ENCODE data around the gene CDC5L. TPM values are rescaled to one million over a fixed set of nuclear protein-coding genes. Genes with fewer than 3 reads are reported as not detected.

CDC5L gene
- total and polyA plus RNA-seq, 7 experiments from 2014 or later = 14.5 to 25.4 (median 20.8) TPM

DNA sequence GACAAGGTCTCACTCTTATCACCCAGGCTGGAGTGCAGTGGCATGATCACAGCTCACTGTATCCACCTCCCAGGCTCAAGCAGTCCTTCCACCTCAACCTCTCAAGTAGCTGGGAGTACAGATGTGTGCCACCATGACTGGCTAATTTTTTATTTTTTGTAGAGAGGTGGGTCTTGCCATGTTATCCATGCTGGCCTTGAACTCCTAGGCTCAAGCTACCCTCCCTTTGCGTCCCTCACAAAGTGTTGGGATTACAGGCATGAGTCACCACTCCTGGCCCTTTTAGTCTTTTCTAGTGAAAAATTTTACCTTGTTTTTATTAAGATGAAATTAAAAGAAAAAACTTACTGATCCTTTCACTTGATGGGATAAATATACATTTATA, 17.2 kb downstream of the CDC5L start:
- CTCF ChIA-PET = no interaction called here
- peaks cover 29 to 79% (median 59%) of the 10 kb centered on the region in 5 donors for H3K36me3 Mint-ChIP-seq
- peaks cover 0 to 2% (median 0%) of the 10 kb centered on the region in 11 donors for H3K9me3 Mint-ChIP-seq
- no peaks in the 10 kb centered on the region for H3K4me1 ChIP-seq (ENCODE audit: control insufficient read depth in 2 of 2, insufficient read depth in 2 of 2, low read length in 2 of 2)
- H3K27me3 Mint-ChIP-seq = no peaks in the 10 kb centered on the region
- H3K27ac ChIP-seq (ENCODE audit: low read depth, low read length) = no peak overlapping the region
- ATAC-seq = no peak
- peaks cover 8 to 70% (median 22%) of the 10 kb centered on the region in 3 experiments for H3K36me3 ChIP-seq (ENCODE audit: control insufficient read depth in 2 of 3, insufficient read depth in 3 of 3, low read length in 3 of 3)
- POLR2A ChIA-PET = no interaction called here
- H3K9me3 ChIP-seq (ENCODE audit: control insufficient read depth in 2 of 3, low read length in 3 of 3) = no peaks in the 10 kb centered on the region
- DNase-seq = no peak
- intact Hi-C loops (cut with micrococcal nuclease) = no loop called here
- H3K27me3 ChIP-seq (ENCODE audit: control insufficient read depth in 2 of 2, insufficient read depth in 2 of 2, low read length in 2 of 2) = no peaks in the 10 kb centered on the region
- H3K4me3 ChIP-seq (ENCODE audit: low read length) = no peak overlapping the region
- H3K4me3 Mint-ChIP-seq = no peak overlapping the region
- peak overlapping the region in 1 of 9 donors; percentile 10 for H3K27ac Mint-ChIP-seq
- peaks cover 20 to 52% (median 41%) of the 10 kb centered on the region in 7 donors for H3K4me1 Mint-ChIP-seq

DNA sequence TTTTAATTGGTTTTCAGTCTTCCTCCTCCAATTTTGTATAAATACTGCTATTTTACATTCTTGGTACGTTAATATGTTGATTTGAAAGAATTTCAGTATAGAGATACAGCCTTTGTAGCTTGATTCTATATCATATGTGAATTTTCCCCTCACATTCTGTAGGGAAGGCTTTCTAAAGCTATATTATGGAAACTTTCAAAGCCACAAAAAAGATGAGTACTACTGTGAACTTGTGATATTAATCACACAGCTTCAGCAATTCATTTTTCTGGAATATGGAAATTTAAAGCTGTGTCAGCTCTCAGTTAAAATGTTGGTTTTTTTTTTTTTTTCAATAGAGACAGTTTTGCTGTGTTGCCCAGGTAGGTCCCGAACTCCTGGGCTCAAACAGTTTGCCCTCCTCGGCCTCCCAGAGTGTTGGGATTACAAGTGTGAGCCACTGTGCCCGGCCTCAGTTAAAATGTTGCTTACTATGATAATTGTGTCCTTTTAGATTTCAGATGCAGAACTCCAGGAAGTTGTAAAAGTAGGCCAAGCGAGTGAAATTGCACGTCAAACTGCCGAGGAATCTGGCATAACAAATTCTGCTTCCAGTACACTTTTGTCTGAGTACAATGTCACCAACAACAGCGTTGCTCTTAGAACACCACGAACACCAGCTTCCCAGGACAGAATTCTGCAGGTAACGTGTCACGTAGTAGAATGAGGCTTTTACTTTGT, 20.6 kb downstream of the CDC5L start:
- peaks cover 24 to 89% (median 66%) of the 10 kb centered on the region in 5 donors for H3K36me3 Mint-ChIP-seq
- no peak overlapping the region for H3K27ac ChIP-seq (ENCODE audit: low read depth, low read length)
- POLR2A ChIA-PET = no interaction called here
- H3K27me3 Mint-ChIP-seq = no peaks in the 10 kb centered on the region
- H3K4me1 Mint-ChIP-seq = peaks cover 19 to 59% (median 37%) of the 10 kb centered on the region in 7 donors
- H3K27me3 ChIP-seq (ENCODE audit: control insufficient read depth in 2 of 2, insufficient read depth in 2 of 2, low read length in 2 of 2) = no peaks in the 10 kb centered on the region
- ATAC-seq (no peak), DNase-seq (no peak)
- intact Hi-C loops (cut with micrococcal nuclease) = no loop called here
- no peak overlapping the region for H3K27ac Mint-ChIP-seq
- H3K9me3 Mint-ChIP-seq = peaks cover 0 to 6% (median 0%) of the 10 kb centered on the region in 11 donors
- no peaks in the 10 kb centered on the region for H3K9me3 ChIP-seq (ENCODE audit: control insufficient read depth in 2 of 3, low read length in 3 of 3)
- H3K4me1 ChIP-seq (ENCODE audit: control insufficient read depth in 2 of 2, insufficient read depth in 2 of 2, low read length in 2 of 2) = no peaks in the 10 kb centered on the region
- H3K36me3 ChIP-seq (ENCODE audit: control insufficient read depth in 2 of 3, insufficient read depth in 3 of 3, low read length in 3 of 3) = peaks cover 11 to 77% (median 30%) of the 10 kb centered on the region in 3 experiments
- no peak overlapping the region for H3K4me3 ChIP-seq (ENCODE audit: low read length)
- CTCF ChIA-PET = no interaction called here
- no peak overlapping the region for H3K4me3 Mint-ChIP-seq

DNA sequence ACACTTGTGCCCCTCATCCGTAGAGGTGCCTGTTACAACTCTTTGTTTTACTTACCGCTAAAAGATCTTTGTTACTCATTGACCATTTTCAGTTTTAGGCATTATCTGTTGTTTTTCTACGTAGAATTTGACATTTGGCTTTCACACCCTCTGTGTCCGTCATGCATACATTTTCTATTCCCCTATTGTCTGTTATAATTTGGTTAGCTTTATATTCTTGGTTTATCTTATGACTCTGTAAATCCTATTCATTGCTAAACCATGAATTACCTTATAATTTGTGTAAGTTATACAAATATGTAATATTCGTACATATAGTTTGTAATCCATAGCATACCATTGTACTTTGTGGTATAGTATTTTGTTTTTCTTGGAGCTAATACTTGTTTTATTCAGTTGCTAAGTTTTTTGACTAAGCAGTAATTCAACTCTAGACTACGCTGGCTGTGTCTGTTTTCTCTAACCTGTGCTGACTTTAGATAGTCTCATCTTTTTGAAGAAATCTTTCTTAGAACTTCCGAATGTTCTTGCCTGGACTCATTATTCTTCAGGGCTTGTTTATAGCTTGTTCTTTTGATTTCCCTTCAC, 21.8 kb downstream of the CDC5L start:
- Histone ChIP-seq H3K4me1 (ENCODE audit: control insufficient read depth in 2 of 2, insufficient read depth in 2 of 2, low read length in 2 of 2) (no peaks in the 10 kb centered on the region), H3K27me3 (ENCODE audit: control insufficient read depth in 2 of 2, insufficient read depth in 2 of 2, low read length in 2 of 2) (no peaks in the 10 kb centered on the region), H3K4me3 (ENCODE audit: low read length) (no peak overlapping the region), H3K36me3 (ENCODE audit: control insufficient read depth in 2 of 3, insufficient read depth in 3 of 3, low read length in 3 of 3) (peaks cover 8 to 85% (median 30%) of the 10 kb centered on the region in 3 experiments), H3K27ac (ENCODE audit: low read depth, low read length) (no peak overlapping the region), H3K9me3 (ENCODE audit: control insufficient read depth in 2 of 3, low read length in 3 of 3) (no peaks in the 10 kb centered on the region)
- DNase-seq (no peak), ATAC-seq (no peak)
- Mint-ChIP-seq H3K9me3 (peaks cover 0 to 6% (median 0%) of the 10 kb centered on the region in 11 donors), H3K27ac (no peak overlapping the region), H3K36me3 (peaks cover 18 to 89% (median 65%) of the 10 kb centered on the region in 5 donors), H3K4me1 (peaks cover 14 to 56% (median 36%) of the 10 kb centered on the region in 7 donors), H3K4me3 (no peak overlapping the region), H3K27me3 (no peaks in the 10 kb centered on the region)
- intact Hi-C loops (cut with micrococcal nuclease) = no loop called here
- ChIA-PET CTCF (interaction anchor here (0.7 kb wide), 1 partner anchor 941 kb away, joined by 4 read pairs; no protein-coding TSS in a partner anchor), POLR2A (interaction anchor here (1.1 kb wide), 1 partner anchor 10 kb away, joined by 3 read pairs; no protein-coding TSS in a partner anchor)

DNA sequence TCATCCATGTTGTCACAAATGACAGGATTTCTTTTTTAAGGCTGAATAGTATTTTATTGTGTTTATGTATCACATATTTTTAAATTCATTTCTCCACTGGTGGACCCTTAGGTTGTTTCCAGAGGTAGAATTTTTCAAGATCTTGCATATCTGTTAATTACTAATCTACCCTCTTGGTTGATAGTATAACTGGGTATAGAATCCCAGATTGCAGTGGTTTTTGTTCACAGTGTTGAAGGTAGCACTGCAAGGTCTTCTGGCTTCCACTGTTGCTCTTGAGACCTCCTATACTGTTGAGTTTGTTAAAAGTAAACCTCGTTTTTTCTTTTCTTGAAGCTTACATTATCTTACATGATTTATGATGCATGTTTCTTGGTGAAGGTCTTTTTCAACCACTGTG, 22.9 kb downstream of the CDC5L start:
- peaks cover 3 to 83% (median 30%) of the 10 kb centered on the region in 3 experiments for H3K36me3 ChIP-seq (ENCODE audit: control insufficient read depth in 2 of 3, insufficient read depth in 3 of 3, low read length in 3 of 3)
- Mint-ChIP-seq H3K36me3 (peaks cover 18 to 93% (median 68%) of the 10 kb centered on the region in 5 donors), H3K27ac (peak overlapping the region in 1 of 9 donors; percentile 3), H3K27me3 (no peaks in the 10 kb centered on the region), H3K4me1 (peaks cover 23 to 61% (median 46%) of the 10 kb centered on the region in 7 donors), H3K4me3 (no peak overlapping the region), H3K9me3 (peaks cover 0 to 6% (median 0%) of the 10 kb centered on the region in 11 donors)
- intact Hi-C loops (cut with micrococcal nuclease) = no loop called here
- no peaks in the 10 kb centered on the region for H3K27me3 ChIP-seq (ENCODE audit: control insufficient read depth in 2 of 2, insufficient read depth in 2 of 2, low read length in 2 of 2)
- H3K4me3 ChIP-seq (ENCODE audit: low read length) = no peak overlapping the region
- CTCF ChIA-PET = no interaction called here
- DNase-seq = no peak
- no peak for ATAC-seq
- no peak overlapping the region for H3K27ac ChIP-seq (ENCODE audit: low read depth, low read length)
- POLR2A ChIA-PET = no interaction called here
- H3K9me3 ChIP-seq (ENCODE audit: control insufficient read depth in 2 of 3, low read length in 3 of 3) = no peaks in the 10 kb centered on the region
- peaks cover 0 to 3% of the 10 kb centered on the region in 2 donors for H3K4me1 ChIP-seq (ENCODE audit: control insufficient read depth in 2 of 2, insufficient read depth in 2 of 2, low read length in 2 of 2)

DNA sequence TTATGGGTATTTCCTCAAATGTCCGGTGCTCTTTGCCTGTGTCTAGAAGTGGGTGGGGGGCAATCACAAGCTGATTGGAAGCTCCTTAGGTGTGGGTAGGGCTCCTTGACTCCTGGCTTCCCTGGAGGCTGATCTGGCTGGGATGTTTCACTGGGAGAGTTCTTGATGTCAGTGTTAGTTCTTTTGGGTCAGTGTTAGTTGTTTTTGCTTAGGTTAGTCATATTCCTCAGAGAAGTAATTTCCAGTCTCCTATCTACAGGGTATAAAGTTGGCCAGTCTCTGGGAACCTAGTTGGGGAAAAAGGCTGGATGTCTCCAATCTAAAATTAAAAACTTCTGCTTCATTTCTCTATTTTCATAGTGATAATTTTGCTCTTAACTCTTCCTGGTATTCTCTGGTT, 23.6 kb downstream of the CDC5L start:
- CTCF ChIA-PET = no interaction called here
- peak overlapping the region in 1 of 10 donors; percentile 2 for H3K4me3 Mint-ChIP-seq

DNA sequence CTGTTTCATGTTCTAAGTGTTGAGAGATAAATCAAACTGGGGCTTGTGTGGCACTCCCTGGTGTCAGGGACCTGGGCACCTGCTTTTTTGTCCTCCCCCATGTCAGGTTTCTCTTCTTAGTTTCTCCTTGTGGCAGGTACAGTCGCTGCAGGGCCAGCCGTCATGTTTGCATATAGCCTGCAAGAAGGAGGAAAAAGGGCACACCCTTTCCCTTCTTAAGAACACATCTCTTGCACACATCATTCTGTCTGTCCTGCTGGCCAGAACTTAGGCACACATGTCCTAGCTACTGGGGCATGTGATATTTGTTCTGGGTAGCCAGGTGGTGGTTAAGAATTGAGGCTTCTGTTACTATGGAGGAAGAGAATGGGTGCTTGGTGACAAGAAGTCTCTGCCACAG, 27.9 kb downstream of the CDC5L start:
- Histone ChIP-seq H3K4me1 (ENCODE audit: control insufficient read depth in 2 of 2, insufficient read depth in 2 of 2, low read length in 2 of 2) (peaks cover 0 to 7% of the 10 kb centered on the region in 2 donors), H3K9me3 (ENCODE audit: control insufficient read depth in 2 of 3, low read length in 3 of 3) (no peaks in the 10 kb centered on the region), H3K36me3 (ENCODE audit: control insufficient read depth in 2 of 3, insufficient read depth in 3 of 3, low read length in 3 of 3) (peaks cover 22 to 71% (median 26%) of the 10 kb centered on the region in 3 experiments), H3K27me3 (ENCODE audit: control insufficient read depth in 2 of 2, insufficient read depth in 2 of 2, low read length in 2 of 2) (peaks cover 0 to 2% of the 10 kb centered on the region in 2 donors), H3K27ac (ENCODE audit: low read depth, low read length) (no peak overlapping the region), H3K4me3 (ENCODE audit: low read length) (no peak overlapping the region)
- intact Hi-C loops (cut with micrococcal nuclease) = no loop called here
- H3K9me3 Mint-ChIP-seq = peaks cover 0 to 4% (median 0%) of the 10 kb centered on the region in 11 donors
- no peak for DNase-seq
- no peaks in the 10 kb centered on the region for H3K27me3 Mint-ChIP-seq
- H3K27ac Mint-ChIP-seq = peak overlapping the region in 3 of 9 donors; percentile 5 to 38 (median 6)
- ATAC-seq = peak; percentile 27
- H3K4me3 Mint-ChIP-seq = peak overlapping the region in 1 of 10 donors; percentile 4
- H3K36me3 Mint-ChIP-seq = peaks cover 19 to 78% (median 58%) of the 10 kb centered on the region in 5 donors
- H3K4me1 Mint-ChIP-seq = peaks cover 23 to 56% (median 43%) of the 10 kb centered on the region in 7 donors
- CTCF ChIA-PET = no interaction called here
- POLR2A ChIA-PET = no interaction called here

More for the DNA sequence above, 23.6 kb downstream of the CDC5L start:
- H3K9me3 Mint-ChIP-seq = peaks cover 0 to 6% (median 0%) of the 10 kb centered on the region in 11 donors
- Histone ChIP-seq H3K4me1 (ENCODE audit: control insufficient read depth in 2 of 2, insufficient read depth in 2 of 2, low read length in 2 of 2) (peaks cover 0 to 7% of the 10 kb centered on the region in 2 donors), H3K4me3 (ENCODE audit: low read length) (no peak overlapping the region), H3K9me3 (ENCODE audit: control insufficient read depth in 2 of 3, low read length in 3 of 3) (no peaks in the 10 kb centered on the region), H3K27ac (ENCODE audit: low read depth, low read length) (no peak overlapping the region), H3K27me3 (ENCODE audit: control insufficient read depth in 2 of 2, insufficient read depth in 2 of 2, low read length in 2 of 2) (peaks cover 0 to 2% of the 10 kb centered on the region in 2 donors), H3K36me3 (ENCODE audit: control insufficient read depth in 2 of 3, insufficient read depth in 3 of 3, low read length in 3 of 3) (peaks cover 3 to 85% (median 30%) of the 10 kb centered on the region in 3 experiments)
- peaks cover 29 to 69% (median 54%) of the 10 kb centered on the region in 7 donors for H3K4me1 Mint-ChIP-seq
- no peaks in the 10 kb centered on the region for H3K27me3 Mint-ChIP-seq
- DNase-seq = no peak
- H3K36me3 Mint-ChIP-seq = peaks cover 24 to 93% (median 75%) of the 10 kb centered on the region in 5 donors
- POLR2A ChIA-PET = no interaction called here
- H3K27ac Mint-ChIP-seq = peak overlapping the region in 4 of 9 donors; percentile 3 to 58 (median 38)
- ATAC-seq = no peak
- intact Hi-C loops (cut with micrococcal nuclease) = no loop called here

All from naive thymus-derived CD4-positive, alpha-beta T cell (primary cell).